Measurements from ENCODE around the gene CASZ1. TPM values are rescaled to one million over a fixed set of nuclear protein-coding genes. Genes with fewer than 3 reads are reported as not detected.

The CASZ1 gene
- total and polyA plus RNA-seq, 9 of the 15 experiments (the other 6 are each of a cell fraction or from before 2014, with no cell fraction given): 0.01 to 4.0 (median 0.76) TPM; not detected in 1

DNA sequence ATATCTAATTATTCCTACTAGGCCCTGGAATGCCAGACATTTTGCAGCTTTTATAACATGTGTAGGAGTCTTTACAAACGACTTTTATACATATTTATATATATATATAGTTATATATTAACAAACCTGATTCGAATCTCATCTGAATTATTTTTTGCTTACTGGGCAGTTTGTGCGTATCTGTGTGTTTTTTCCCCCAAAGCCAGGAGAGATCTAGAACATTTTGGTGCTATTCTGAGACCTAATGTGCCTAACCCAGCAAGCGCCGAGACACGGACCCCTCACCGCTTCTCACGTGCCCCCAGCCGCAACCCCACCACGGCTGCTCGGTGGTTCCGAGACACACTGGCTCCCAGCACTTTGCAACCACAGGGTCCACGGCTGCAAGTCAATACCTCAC, 54.8 kb downstream of the CASZ1 start:
- FAIRE-seq (no peak), ATAC-seq (no peak), DNase-seq (ENCODE audit: extremely low read depth in 1 of 4, low spot score in 3 of 4) (no peak)
- H3K27ac ChIP-seq (ENCODE audit: extremely low read depth, low read depth, low read length): no peak overlapping the region
- no peak overlapping the region for H2AFZ ChIP-seq (ENCODE audit: low read depth, low read length)
- peaks cover 24 to 79% of the 10 kb centered on the region in 2 experiments for H3K27me3 ChIP-seq (ENCODE audit: control insufficient read depth in 2 of 2, insufficient read depth in 2 of 2, low read length in 2 of 2)
- H3K9me3 ChIP-seq (replicated peaks; ENCODE audit: control insufficient read depth, insufficient read depth, low read depth, low read length): no peaks in the 10 kb centered on the region
- in situ Hi-C loops (cut with MboI) (no loop called here), intact Hi-C loops (cut with micrococcal nuclease) (no loop called here)
- no TSS peak for BruUV-seq (replicated peaks)
- H3K4me2 ChIP-seq (ENCODE audit: insufficient read depth, low read length): no peak overlapping the region
- no peaks in the 10 kb centered on the region for H3K79me2 ChIP-seq (ENCODE audit: control insufficient read depth, insufficient read depth, low read length)
- no peaks in the 10 kb centered on the region for H3K36me3 ChIP-seq (ENCODE audit: control insufficient read depth, insufficient read depth, low read length)
- 2% methylated on average over 13 of the region's 13 CpGs for WGBS (ENCODE audit: insufficient coverage, low coverage, missing lambda C conversion rate)
- H3K9ac ChIP-seq (ENCODE audit: insufficient read depth in 1 of 2, low read depth in 2 of 2, low read length in 2 of 2): no peak overlapping the region
- CTCF ChIA-PET (ENCODE audit: low intra/inter-chr PET ratio): no interaction called here
- POLR2A ChIA-PET: interaction anchor here (0.5 to 0.7 kb wide), 2 partner anchors 20 to 185 kb away, joined by 3 to 4 read pairs; no protein-coding TSS in a partner anchor
- peaks cover 0 to 19% of the 10 kb centered on the region in 2 experiments; a peak in 2 of 5 replicates for H3K4me1 ChIP-seq (replicated peaks in 1 of 2; ENCODE audit: control insufficient read depth in 2 of 2, insufficient read depth in 2 of 2, low read length in 2 of 2)
- TF ChIP-seq MAFF (IDR thresholded peaks at IDR 0.05; ENCODE audit: low read length) (peak; percentile 74), MAFK (IDR thresholded peaks at IDR 0.05; ENCODE audit: low read length) (peak; percentile 78), PHTF2 (CRISPR knock-in tag; IDR thresholded peaks at IDR 0.05) (no peak), EZH2 (IDR thresholded peaks at IDR 0.05; ENCODE audit: borderline replicate concordance, low read depth, low read length) (no peak), ZNF217 (CRISPR knock-in tag; IDR thresholded peaks at IDR 0.05) (no peak), MAFG (tag; conservative IDR thresholded peaks at IDR 0.05) (peak; percentile 68; the same call in 1 of the 2 replicates), C11orf30 (IDR thresholded peaks at IDR 0.05; ENCODE audit: low read depth) (peak; percentile 72), ZNF316 (IDR thresholded peaks at IDR 0.05) (peak; percentile 82)
- TF ChIP-seq, protein P1, sequence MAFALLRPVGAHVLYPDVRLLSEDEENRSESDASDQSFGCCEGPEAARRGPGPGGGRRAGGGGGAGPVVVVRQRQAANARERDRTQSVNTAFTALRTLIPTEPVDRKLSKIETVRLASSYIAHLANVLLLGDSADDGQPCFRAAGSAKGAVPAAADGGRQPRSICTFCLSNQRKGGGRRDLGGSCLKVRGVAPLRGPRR (CRISPR knock-in tag; IDR thresholded peaks at IDR 0.05): no peak
- TF ChIP-seq, protein P2, sequence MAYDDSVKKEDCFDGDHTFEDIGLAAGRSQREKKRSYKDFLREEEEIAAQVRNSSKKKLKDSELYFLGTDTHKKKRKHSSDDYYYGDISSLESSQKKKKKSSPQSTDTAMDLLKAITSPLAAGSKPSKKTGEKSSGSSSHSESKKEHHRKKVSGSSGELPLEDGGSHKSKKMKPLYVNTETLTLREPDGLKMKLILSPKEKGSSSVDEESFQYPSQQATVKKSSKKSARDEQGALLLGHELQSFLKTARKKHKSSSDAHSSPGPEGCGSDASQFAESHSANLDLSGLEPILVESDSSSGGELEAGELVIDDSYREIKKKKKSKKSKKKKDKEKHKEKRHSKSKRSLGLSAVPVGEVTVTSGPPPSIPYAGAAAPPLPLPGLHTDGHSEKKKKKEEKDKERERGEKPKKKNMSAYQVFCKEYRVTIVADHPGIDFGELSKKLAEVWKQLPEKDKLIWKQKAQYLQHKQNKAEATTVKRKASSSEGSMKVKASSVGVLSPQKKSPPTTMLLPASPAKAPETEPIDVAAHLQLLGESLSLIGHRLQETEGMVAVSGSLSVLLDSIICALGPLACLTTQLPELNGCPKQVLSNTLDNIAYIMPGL (CRISPR knock-in tag; IDR thresholded peaks at IDR 0.05): no peak
- H3K9me1 ChIP-seq (ENCODE audit: control insufficient read depth, insufficient read depth, low read length): no peaks in the 10 kb centered on the region
- no peak overlapping the region for H3K4me3 ChIP-seq
- peaks cover 25% of the 10 kb centered on the region for H4K20me1 ChIP-seq (replicated peaks; ENCODE audit: control insufficient read depth, insufficient read depth, low read length)
